GM18870 (cell line): ENCODE results near the gene DHX29.

Experiments used
- ATAC-seq: cut with Tn5 transposase; IDR thresholded peaks from one replicate; pipeline ENCODE4 v1.9.1; 2021; ENCODE audit warnings: moderate library complexity; ENCODE audit not compliant: unreplicated experiment

The DHX29 gene, protein sequence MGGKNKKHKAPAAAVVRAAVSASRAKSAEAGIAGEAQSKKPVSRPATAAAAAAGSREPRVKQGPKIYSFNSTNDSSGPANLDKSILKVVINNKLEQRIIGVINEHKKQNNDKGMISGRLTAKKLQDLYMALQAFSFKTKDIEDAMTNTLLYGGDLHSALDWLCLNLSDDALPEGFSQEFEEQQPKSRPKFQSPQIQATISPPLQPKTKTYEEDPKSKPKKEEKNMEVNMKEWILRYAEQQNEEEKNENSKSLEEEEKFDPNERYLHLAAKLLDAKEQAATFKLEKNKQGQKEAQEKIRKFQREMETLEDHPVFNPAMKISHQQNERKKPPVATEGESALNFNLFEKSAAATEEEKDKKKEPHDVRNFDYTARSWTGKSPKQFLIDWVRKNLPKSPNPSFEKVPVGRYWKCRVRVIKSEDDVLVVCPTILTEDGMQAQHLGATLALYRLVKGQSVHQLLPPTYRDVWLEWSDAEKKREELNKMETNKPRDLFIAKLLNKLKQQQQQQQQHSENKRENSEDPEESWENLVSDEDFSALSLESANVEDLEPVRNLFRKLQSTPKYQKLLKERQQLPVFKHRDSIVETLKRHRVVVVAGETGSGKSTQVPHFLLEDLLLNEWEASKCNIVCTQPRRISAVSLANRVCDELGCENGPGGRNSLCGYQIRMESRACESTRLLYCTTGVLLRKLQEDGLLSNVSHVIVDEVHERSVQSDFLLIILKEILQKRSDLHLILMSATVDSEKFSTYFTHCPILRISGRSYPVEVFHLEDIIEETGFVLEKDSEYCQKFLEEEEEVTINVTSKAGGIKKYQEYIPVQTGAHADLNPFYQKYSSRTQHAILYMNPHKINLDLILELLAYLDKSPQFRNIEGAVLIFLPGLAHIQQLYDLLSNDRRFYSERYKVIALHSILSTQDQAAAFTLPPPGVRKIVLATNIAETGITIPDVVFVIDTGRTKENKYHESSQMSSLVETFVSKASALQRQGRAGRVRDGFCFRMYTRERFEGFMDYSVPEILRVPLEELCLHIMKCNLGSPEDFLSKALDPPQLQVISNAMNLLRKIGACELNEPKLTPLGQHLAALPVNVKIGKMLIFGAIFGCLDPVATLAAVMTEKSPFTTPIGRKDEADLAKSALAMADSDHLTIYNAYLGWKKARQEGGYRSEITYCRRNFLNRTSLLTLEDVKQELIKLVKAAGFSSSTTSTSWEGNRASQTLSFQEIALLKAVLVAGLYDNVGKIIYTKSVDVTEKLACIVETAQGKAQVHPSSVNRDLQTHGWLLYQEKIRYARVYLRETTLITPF (N-terminal part only)

DNA sequence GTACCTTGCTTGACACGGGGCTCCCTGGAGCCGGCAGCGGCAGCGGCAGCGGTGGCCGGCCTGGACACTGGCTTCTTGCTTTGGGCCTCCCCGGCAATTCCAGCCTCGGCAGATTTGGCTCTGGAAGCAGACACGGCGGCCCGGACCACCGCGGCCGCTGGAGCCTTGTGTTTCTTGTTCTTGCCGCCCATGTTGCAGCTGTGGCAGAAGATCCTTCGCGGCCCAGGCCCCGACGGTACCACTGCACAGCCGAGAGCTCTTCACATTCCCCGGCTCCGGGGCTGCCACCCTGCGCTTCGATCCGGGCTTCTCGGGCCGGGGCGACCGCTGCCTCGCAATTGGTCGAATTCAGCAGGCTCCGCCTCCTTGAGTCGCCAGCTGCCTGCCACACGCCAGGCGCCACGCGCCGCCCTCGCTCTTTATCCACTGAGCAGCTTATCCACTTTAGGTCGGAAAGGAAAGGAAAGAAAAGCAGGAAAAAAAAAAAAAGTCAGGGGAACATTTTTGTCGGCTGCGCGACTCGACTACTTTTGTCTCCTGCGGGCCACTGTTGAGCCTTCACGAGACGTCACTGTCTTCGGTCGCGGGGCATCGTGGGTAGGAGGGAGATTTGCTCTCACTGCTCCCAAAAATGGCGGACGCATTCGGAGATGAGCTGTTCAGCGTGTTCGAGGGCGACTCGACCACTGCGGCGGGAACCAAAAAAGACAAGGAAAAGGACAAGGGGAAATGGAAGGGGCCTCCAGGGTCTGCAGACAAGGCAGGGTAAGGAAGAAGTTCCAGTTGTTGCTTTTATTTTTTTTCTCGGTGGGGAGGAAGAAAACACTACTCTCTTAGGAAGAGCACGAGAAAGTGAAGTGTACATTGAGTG is at the start of gene DHX29, which contains the start of gene MTREX:
Gene DHX29 (minus strand): TSS at position 312 of the 871 bp plus-strand sequence. CDS start 121 bp downstream, at position 191.
Gene MTREX (plus strand): TSS at position 607 of the 871 bp plus-strand sequence. CDS start 25 bp downstream, at position 632.
- ATAC-seq, result peak; percentile 85

GRCh38 chr5:55356896-55357295 is 49.4 kb upstream of the DHX29 start:
- no peak for ATAC-seq

DNA sequence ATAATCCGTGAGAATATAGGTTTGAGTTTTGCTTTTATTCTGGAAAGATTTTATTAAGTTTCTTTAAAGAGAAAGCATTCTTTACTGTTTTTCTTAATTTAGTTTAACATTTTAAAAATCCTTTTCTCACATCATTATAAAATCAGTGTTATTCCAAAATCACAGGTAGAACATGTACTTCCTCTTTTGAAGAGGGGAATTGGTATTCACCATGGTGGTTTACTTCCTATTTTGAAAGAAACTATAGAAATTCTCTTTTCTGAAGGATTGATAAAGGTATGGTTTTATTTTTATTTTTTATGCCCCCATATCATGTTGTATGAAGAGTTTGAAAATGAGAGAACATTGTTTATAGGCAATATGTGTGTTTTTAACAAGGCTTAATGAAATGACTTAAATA is 43.3 kb upstream of the DHX29 start:
- ATAC-seq, result no peak

DNA sequence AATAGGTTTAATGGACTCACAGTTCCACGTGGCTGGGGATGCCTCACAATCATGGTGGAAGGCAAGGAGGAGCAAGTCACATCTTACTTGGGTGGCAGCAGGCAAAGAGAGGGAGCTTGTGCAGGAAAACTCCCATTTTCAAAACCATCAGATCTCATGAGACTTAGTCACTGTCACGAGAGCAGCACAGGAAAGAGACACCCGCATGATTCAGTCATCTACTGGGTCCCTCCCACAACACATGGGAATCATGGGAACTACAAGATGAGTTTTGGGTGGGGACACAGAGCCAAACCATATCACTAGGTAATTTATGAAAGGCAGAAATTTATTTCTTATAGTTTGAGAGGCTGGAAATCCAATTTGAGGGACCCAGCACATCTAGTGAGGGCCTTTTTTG is 40.3 kb upstream of the DHX29 start:
- no peak for ATAC-seq

- no peak for ATAC-seq
These were observed 37.8 kb upstream of the DHX29 start for GRCh38 chr5:55345327-55345726.

DNA sequence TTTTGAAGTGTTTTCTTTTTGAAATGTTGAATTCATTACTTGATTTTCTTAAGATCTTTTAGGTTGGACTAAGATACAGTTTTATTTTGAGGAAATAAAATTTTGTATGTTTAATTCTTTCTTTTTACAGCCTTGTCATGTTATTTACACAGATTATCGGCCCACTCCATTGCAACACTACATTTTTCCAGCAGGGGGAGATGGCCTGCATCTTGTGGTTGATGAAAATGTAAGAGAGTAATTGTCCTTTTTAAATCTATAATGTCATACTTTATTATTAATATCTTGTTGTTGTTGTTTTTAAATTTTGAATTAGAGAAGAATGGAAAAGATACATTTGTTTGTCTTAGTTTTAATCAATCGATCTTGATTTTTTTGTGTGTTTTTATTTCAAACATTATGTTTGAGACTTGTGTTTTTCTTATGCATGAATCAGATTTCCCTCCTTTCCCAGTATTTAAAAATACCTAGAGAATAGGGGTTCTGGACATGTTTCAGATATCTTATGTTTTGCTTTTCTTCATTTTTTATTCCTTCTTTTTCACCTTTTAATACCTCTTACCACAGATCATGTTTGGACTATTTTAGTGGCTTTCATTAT is 37.0 kb upstream of the DHX29 start:
- no peak for ATAC-seq

GRCh38 chr5:55343609-55344008 is 36.1 kb upstream of the DHX29 start:
- ATAC-seq, result no peak

- ATAC-seq, result no peak
These were observed 35.6 kb upstream of the DHX29 start for GRCh38 chr5:55343107-55343506.

- no peak for ATAC-seq
These were observed 31.3 kb upstream of the DHX29 start for GRCh38 chr5:55338810-55339243.

GRCh38 chr5:55338092-55338613 is 30.7 kb upstream of the DHX29 start:
- ATAC-seq, result no peak

DNA sequence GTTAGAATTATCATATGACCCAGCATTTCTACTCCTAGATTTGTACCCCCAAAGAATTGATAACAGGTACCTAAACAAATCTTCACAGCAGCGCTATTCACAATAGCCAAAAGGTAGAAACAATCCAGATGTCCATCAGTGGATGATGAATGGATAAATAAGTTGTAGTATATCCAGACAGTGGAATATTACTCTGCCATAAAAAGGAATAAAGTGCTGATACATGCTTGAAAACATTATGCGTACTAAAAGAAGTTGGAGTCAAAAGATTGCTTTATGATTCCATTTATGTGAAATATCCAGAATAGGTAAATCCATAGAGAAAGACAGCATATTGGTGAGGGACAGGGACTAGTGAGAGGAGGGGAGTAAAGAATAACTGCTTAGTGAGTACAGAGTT is 26.3 kb upstream of the DHX29 start:
- no peak for ATAC-seq

- ATAC-seq, result no peak
These were observed 25.5 kb upstream of the DHX29 start for GRCh38 chr5:55333017-55333416.

DNA sequence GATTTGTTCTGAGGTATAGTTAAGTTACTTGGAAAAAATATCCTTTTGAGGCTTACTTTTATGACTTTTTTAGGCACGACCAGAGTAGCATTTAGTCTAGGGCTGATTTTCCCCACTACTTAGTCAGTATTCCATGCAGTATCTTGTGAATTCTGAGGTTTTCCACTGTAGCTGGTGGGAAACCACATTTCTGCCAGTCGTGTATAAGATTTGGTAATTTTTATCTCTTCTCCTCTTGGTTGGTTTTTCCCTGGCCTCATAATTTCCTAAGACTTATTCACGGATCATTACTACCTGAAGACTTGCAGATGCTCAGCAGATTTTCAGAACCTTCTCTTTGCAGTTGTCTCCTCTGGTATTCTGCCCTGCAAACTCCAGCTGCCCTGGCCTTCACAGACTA is 23.8 kb upstream of the DHX29 start:
- ATAC-seq, result no peak

DNA sequence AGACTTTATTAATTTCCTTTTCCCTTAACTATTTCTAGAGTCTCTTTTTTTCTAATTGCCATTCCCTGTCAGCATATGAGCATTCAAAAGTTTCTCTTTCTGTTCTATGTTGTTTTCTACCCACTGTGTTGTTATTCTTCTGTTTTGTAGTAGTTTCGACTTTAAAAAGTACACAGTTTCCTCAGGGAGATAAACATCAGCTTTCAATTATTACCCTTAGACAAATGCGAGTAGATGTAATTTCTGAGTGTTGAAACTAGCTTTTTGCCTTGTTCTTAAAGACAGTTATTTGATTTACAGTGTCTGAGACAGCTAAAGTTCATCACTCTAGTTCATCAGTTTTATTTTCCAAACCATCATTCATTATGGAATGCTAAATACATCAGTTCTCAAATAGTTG is 19.8 kb upstream of the DHX29 start:
- no peak for ATAC-seq

GRCh38 chr5:55325621-55326020 is 18.1 kb upstream of the DHX29 start:
- ATAC-seq, result no peak

- ATAC-seq, result no peak
These were observed 17.4 kb upstream of the DHX29 start for GRCh38 chr5:55324815-55325418.

DNA sequence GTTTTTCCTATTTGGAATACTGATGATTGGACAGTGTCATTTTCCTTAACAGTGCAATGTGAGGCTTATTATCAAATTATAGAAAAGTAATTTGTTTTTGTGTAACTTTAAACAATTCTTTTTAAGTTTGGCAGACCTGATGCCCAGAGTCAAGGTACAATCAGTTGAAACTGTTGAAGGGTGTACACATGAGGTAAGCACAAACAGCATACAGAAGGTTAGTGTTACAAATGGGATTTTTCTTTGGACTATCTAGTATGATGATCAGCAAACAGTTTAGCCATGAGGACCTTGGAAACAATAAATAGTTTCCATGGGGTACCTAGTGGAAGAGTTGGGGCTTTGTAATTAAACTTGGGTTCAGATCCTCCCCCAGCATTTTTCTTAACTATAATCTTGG is 16.5 kb upstream of the DHX29 start:
- ATAC-seq, result no peak

GRCh38 chr5:55320571-55320970 is 13.1 kb upstream of the DHX29 start:
- no peak for ATAC-seq

- ATAC-seq, result no peak
These were observed 12.0 kb upstream of the DHX29 start for GRCh38 chr5:55319491-55319890.
